Neural progenitor cell (in vitro differentiated cells): ENCODE data around the gene C18orf32.

Experiments
- EZH2phosphoT487 ChIP-seq: fragments of 200-600 bp; sonication (generic); IDR thresholded peaks from 2 replicates; pipeline ENCODE4 v1.6.1; 2017; ENCODE audit warnings: antibody characterized with exemption
- TF ChIP-seq, protein P1 (sequence below): fragments of 200-600 bp; sonication (generic); IDR thresholded peaks from 2 replicates; pipeline ENCODE4 v1.5.1; 2017; ENCODE audit warnings: antibody characterized with exemption, mild to moderate bottlenecking

GRCh38 chr18:49529596-49529995, 42.6 kb upstream of the C18orf32 start:
- TF ChIP-seq, protein P1, sequence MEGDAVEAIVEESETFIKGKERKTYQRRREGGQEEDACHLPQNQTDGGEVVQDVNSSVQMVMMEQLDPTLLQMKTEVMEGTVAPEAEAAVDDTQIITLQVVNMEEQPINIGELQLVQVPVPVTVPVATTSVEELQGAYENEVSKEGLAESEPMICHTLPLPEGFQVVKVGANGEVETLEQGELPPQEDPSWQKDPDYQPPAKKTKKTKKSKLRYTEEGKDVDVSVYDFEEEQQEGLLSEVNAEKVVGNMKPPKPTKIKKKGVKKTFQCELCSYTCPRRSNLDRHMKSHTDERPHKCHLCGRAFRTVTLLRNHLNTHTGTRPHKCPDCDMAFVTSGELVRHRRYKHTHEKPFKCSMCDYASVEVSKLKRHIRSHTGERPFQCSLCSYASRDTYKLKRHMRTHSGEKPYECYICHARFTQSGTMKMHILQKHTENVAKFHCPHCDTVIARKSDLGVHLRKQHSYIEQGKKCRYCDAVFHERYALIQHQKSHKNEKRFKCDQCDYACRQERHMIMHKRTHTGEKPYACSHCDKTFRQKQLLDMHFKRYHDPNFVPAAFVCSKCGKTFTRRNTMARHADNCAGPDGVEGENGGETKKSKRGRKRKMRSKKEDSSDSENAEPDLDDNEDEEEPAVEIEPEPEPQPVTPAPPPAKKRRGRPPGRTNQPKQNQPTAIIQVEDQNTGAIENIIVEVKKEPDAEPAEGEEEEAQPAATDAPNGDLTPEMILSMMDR, result no peak
- no peak for TF ChIP-seq EZH2phosphoT487
